Suppressor macrophage treated with lipopolysaccharide for 1 hour (primary cell): ENCODE measurements around the gene NOL11.
"Not testable (repeated sequence)": the region's sequence is repeated elsewhere in the genome, so short reads cannot be mapped to it uniquely, and the experiment has no call there.

Source experiments
- DNase-seq, 3 donors: peaks; one replicate each; pipeline ENCODE4 v3.0.0-alpha.2; 2020 to 2022

Gene NOL11

DNA sequence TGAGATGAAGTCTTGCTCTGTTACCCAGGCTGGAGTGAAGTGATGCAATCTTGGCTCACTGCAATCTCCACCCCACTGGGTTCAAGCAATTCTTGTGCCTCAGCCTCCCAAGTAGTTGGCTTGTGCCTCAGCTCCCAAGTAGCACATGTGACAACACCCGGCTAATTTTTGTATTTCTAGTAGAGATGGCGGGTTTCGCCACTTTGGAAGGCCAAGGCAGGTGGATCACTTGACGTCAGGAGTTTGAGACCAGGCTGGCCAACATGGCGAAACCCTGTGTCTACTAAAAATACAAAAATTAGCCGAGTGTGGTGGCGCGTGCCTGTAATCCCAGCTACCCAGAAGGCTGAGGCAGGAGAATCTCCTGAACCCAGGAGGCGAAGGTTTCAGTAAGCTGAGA lies 39.0 kb downstream of the NOL11 start:
- not testable (repeated sequence) for DNase-seq

DNA sequence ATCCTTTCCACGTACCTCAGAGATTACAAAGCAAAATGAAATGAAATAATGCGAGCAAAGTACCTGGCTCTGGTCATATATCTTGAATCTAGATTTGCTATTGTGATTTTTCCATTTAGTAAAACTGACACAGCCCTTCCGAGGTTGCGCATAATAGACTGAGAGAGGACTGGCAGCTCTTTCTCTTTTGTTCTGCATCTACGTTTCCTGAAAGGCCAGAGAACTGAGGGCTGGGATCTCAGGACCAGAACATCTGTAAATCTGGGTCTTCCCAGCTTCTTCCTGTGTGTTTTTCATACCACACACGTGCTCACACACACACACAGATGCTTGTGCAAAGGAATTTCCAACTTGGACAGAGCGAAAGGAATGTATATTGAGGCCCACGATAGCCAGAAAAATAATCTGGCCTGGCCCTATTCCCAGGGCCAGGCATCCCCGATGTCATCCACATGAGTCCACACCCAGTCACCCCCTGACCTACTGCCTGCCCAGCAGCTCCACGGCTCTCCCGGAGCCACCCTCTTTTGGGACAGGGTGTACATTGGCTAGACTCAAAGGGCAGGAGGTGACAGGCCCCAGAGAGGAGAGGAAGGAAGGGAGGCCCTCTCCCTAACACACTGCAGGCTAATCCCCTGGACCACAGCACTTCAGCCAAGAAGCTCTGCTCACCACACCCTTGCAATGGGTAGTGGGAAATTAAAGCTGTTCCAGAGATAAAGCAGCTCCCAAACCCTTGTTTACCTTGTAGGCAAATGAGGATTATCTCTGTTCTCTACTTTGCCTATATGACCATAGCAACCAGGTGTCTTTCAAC lies 41.8 kb downstream of the NOL11 start:
- no peak for DNase-seq

DNA sequence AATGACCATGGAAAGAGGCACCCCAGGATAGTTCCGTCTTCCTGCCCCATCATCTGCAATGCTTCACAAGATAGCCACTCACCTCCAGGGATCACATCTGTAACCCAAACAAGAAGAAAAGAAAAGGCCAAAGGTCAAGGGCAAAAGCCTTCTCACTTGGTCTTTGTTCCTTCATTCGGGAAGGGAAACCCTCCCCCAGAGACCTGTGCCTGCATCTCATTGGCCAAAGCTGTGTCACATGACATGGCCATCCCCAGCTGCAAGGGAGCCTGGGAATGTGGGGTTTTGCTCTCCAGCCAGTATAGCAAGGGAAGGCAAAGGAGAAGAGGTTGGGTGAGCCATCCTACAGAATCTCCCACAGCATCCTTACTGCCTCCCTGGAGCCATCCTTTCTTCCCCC lies 47.9 kb downstream of the NOL11 start:
- no peak for DNase-seq

DNA sequence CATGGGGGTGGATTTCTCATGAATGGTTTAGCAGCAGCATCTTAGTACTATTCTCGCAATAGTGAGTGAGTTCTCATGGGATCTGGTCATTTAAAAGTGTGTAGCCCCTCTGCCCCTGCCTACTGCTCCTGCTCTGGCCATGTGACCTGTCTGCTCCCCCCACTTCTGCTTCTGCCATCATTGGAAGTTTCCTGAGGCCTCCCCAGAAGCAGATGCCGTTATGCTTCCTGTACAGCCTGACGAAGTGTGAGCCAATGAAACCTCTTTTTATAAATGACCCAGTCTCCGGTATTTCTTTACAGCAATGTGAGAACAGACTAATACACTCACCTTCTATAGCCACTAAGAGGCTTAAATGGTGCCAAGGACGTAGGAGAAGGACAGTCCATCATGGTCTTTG lies 51.5 kb downstream of the NOL11 start:
- no peak for DNase-seq

DNA sequence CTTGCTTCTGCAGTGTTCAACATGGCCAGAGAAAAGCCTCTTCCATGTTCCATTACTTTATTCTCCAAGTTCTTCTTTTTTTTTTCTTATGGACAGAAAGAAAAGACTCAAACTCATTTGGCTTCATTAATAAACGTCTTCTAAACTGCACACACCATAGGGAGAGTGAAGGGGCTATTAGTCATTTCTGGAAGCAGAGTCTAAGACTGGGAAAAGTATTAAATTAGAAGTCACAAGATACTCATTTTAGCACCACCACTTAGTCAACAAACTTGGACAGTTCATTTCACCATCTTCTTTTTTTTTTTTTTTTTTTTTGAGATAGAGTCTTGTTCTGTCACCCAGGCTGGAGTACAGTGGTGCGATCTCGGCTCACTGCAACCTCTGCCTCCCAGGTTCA lies 52.8 kb downstream of the NOL11 start:
- no peak for DNase-seq

DNA sequence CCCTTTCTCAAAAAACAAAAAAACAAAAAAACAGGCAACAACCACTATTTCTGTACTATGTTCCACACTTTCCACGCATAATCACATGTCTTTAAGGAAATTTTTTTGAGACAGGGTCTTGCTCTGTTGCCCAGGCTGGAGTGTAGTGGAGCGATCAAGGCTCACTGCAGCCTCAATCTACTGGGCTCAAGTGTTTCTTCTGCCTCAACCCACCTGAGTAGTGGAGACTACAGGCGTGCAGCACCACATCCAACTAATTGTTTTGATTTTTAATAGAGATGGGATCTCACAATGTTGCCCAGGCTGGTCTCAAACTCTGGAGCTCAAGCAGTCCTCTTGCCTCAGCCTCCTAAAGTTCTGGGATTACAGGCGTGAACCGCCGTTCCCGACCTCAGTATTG lies 54.9 kb downstream of the NOL11 start:
- no peak for DNase-seq

DNA sequence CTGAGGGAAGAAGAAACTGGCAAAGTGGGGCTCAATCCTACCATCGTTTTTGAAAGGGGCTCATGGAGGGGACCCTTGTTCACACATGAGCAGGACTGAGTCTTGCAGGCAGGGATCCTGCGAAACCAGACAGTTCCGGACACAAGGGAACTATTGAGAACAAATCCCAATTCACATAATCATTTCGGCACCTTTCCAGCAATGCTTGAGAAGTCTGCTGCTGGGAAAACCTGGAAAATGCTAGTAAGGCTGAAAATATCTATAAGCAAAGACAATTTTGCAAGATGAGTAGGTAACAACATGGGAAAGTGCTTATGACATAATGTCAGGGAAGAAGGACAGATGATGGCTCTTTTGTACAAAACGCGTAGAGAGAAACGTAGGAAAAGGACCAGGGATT lies 55.5 kb downstream of the NOL11 start:
- no peak for DNase-seq

DNA sequence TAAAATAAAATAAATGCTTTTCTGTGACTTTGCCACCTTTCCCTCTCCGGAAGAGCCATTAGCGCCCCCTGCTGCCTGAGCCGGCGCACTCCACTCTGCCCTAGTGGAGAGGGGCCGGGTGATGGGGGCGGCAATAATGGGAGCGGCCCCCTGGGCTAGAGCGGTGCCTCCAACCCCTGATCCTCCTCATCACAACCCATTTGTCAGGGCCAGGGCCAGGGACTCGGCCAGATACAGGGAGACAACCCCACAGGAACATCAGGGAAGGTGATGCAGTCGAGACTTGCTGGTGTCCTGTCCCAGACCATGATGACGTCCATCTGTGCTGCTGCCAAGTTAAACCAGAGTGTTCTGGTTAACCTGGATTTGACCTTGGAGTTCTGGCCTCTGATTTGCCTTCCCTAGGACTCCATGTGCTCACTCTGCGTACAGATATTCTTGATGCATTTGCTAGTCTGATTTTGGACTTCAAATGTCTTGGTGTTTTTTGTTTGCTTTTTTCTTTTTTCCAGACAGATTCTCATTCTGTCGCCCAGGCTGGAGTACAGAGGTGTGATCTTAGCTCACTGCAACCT lies 61.4 kb downstream of the NOL11 start:
- DNase-seq: peak; percentile 37 to 66 (median 56)

DNA sequence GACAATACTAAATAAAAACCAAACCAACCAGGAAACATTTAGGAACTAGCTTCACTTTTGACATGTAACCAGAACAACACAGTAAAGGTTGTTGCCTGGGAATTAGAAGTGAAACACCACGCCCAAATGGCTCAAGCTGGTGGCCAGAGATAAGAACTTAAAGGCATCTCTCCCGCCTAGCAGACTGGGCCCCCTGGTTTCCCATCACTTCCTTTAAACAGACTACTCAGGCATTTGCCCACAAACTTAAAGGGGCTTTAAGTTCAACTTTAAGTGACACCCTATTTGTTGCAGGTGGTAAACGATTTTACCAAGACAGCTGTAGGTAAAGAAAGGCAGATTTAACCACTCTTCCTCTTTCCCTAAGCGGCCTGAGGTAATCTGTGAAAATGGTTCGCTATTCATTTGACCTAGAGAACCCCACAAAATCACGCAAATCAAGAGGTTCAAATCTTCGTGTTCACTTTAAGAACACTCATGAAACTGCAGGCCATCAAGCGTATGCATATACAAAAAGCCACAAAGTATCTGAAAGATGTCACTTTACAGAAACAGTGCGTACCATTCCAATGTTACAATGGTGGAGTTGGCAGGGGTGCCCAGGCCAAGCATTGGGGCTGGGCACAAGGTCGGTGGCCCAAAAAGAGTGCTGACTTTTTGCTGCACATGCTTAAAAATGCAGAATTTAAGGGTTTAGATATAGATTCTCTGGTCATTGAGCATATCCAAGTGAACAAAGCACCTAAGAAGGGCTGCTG lies 66.8 kb downstream of the NOL11 start:
- no peak for DNase-seq

DNA sequence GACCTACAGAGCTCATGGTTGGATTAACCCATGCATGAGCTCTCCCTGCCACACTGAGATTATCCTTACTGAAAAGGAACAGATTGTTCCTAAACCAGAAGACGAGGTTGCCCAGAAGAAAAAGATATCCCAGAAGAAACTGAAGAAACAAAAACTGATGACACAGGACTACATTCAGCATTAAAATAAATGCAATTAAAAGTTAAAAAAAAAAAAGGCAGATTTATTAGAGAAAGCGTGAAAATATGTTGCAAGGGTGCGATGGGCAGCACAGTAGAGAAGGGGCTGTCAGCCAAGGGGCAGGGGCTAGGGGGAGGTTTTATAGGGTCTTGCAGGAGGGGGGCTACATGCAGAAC lies 67.4 kb downstream of the NOL11 start:
- no peak for DNase-seq

DNA sequence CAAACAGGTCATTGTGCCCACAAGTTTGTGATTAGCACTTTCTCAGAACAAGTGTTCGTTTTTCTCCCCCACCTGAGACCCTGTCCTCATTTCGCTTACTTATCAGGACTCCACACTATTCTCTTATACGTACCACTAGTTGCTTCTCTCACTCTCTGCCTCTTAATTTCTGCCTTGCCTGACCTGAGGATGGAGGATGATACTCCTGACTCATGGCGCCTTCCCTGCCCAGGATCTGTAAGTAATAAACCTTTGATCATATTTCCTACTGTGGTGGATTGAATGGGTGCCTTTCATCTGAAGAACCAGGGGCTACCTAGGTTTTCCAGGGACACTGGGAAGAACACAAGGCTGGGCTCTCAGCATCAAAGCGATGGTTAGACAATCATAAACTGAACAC lies 67.8 kb downstream of the NOL11 start:
- no peak for DNase-seq
